GM03348 (cell line): ENCODE results near the gene GALNT1.

Source experiments
- DNase-seq: peaks from one replicate; pipeline ENCODE4 v3.0.0; 2012; ENCODE audit warnings: low spot score

The GALNT1 gene

DNA sequence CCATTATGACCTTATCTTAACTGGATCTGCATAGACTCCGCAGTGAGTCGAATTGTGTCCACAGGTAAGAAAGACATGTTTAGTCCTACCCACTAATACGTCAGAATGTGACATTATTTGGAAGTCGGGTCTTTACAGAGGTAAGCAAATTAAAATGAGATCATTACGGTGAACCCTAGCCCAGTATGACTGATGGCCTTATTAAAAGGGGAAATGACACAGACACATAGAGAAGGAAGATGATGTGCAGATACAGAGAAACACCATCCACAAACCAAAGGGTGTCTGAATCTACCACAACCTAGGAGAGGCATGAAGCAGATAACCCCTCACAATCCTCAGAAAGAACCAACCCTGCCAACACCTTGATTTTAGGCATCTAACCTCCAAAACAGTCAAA is 135.6 kb downstream of the GALNT1 start:
- DNase-seq, result no peak

DNA sequence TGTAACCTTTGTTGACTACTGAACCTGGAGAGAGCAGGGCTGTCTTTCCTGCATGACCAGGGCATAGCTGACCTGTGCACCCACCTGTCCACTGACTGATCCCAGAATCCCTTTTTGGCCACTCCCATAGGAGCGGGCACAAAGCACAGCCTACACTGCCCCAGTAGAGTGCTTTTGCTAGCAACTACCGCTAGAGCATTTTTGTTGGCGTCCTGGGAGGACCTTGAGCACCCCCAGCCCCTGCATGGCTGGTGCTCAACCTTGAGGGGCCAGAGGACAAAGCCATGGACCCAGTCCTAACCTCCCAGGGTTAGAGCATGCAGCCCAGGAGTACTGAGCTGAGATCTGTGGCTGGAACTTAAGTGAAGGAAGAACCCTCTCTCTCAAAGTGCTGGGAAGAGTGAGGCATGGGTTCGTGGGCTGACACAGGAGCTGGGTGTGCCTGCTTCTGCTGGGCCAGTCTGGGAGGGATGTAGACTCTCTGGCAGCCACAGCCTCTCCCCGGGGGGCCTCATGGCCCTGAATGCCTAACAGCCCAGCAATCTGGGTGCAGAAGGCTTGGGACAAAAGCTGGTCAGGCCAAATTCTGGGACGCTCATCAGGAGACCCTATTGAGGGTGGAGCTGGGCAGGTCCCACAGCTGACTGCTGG is 140.0 kb downstream of the GALNT1 start:
- DNase-seq, result no peak

DNA sequence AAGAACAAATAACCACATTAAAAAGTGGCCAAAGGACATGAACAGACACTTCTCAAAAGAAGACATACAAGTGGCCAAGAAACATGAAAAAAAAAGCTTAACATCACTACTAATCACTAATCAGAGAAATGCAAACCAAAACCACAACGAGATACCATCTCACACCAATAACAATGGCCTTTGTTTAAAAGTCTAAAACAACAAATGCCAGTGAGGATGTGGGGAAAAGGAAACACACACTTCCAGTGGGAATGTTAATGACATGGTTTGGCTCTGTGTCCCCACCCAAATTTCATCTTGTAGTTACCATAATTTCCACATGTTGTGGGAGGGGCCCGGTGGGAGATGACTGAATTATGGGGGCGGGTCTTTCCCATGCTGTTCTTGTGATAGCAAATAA is 147.1 kb downstream of the GALNT1 start:
- no peak for DNase-seq

DNA sequence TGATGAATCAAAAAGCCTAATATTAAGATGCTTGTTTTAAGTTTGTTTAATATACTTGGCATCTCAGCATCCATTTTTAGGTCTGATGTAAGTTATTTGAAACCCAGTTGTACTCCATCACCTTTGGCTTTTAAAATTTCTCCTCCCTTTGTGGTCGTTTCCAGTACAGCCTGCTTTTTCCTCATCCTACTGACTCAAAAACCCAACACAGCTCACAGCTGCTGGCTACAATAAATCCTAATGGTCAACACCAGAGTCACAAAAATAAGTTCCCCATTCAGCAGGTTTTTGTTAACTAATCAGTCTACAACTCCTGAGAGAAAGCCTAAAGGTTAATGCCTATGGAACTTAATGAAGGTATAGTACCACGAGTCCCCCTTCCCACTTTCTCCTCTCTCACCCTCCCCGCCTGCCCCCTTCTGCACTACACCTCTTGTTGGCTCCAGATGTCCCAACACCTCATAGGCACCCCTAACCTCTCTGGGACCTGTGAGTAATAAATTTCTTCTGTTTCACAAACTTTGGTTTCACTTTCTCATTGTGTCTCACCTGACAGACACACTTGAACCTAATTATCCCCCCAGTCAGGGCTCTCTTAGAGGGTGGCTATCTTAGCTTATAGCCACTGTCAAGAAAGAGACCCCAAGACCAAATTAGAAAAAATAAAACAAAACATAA is 148.6 kb downstream of the GALNT1 start:
- no peak for DNase-seq

DNA sequence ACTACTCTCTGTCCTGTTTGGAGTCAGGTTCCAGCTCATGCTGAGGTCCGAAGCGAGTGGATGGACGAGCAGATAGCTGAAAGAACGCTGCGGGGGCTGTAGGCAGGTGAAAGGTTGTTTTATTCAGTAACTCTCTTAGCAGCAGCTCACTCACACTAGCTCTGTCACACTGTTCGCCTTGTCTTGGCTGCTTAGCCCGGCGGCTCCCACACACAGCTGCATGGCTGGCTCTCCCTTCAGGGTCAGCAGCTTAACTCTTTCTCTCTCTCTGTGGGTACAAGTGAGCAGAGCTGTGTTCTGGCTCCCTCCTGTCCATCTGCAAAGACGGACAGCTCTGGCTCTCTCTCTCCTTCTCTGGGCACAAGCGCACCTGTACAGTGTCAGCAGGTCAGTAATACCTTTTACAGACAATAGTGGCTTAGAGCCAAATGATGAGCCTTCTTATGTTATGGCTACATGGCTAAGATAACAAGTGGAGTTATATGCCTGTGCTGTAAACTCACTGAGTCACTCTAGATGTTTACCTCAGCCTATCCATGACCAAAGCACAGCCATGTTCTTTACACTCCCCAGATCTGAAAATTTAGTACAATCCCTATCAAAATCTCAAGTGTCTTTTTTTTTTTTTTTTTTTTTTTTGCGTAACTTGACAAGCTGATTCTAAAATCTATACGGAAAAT is 149.3 kb downstream of the GALNT1 start:
- no peak for DNase-seq

DNA sequence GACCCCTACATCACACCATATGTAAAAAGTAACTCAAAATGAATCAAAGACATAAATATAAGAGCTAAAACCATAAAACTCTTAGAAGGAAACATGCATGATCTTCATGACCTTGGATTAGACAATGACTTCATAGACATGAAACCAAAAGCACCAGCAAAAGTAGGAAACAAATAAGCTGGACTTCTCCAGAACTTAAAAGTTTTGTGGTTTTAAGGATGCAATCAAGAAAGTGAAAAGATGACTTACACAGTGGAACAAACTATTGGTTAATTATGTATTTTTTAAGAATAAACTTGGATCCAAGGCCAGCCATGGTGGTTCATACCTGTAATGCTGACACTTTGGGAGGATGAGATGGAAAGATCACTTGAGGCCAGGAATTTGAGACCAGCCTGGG is 150.2 kb downstream of the GALNT1 start:
- no peak for DNase-seq

DNA sequence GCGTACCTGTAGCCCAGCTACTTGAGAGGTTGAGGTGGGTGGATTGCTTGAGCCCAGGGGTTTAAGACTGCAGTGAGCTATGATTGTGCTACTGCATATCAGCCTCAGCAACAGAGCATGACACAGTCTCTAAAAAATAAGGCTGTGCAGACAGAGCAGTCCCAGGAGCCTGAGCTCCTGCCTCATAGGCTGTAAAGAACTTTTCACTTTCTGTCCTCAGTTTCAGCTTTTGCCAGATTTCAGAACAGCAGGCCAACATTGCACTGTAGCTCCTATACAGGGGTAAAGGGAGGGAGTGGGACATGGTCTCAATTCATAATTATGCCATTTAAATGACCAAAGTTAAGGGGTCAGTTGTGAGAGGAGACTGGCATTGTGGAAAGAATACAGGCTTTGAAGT is 150.6 kb downstream of the GALNT1 start:
- no peak for DNase-seq

DNA sequence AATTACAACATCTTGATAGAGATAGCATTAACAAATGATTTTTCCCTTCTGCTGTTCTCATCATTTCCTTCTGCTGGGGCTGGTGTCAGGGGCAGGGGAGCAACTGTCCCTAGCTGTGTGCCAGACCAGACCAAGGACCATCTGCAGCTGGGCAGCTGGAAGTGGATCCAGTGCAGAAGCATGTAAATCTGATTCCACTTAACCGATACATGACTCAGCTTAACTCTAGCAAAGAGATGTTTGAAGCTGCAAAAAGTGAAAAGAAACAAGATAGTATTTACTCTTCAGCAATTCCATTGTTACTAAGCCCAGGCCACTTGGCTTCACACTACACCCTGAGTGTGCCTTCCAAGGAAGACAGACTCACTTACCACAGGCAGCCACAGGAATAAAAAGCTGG is 151.1 kb downstream of the GALNT1 start:
- peak; percentile 72 for DNase-seq

DNA sequence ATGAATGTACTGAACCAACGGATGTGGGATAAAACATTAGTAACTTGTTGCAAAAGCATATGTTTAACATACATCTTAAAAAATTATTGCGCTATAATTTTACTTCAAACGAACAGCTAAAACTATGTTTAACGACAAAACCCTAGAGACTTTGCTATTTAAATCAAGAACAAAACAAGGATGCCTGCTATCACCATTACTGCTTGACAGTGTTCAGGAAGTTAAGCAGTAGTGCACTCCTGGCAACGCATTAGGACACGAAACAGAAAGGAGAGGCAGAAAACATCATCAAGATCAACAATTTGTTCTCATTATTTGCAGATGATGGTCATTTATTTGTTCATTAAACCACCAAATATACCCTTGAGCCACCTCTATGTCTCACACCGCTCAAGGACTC is 151.9 kb downstream of the GALNT1 start:
- DNase-seq, result no peak

DNA sequence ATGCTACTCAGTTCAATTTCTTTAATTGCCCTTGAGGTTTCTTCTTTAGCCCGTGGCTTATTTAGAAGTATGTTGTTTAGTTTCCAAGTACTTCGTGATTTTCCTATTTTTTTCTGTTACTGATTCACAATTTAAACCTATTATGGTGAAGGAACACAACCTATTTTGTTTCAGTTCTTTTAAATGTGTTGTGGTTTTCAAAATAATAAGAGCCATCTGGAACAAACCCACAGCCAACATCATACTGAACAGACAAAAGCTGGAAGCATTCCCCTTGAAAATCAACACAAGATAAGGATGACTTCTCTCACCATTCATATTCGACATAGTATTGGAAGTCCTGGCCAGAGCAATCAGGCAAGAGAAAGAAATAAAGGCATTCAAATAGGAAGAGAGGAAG is 155.2 kb downstream of the GALNT1 start:
- DNase-seq, result no peak

DNA sequence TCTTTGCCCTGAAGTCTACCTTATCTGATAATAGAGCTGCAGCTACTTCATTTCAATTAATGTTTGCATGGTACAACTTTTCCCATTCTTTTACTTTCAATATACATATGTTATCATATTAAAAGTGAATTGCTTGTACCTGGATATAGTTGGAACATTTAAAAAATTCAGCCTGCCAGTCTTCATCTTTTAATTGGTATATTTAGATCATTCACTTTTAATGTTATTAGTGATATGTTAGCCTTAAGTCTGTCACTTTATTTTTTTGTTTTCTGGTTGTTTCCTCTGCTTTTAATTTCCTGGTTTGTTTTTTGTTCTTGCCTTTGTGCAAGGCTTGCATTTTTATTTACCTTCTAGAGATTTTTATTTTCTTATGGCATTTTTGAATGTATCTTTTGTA is 158.2 kb downstream of the GALNT1 start:
- no peak for DNase-seq

DNA sequence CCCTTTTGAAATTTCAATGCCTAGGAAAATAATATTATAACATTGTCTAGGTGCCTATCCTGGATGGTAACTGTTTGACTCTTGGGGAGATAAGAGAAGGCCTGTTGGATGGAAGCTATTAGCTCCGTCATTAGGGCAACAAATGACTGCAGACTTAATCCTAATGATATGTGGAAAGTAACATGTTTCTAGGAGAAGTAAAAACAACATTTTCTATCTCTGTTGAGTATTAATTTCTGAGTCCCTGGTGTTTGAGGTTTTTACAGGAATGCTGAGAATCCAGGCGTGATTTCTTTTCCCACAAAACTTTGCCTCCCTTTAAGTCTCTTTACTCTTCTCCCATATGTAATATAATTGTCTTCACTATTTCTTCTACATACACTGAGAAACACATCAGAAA is 159.1 kb downstream of the GALNT1 start:
- no peak for DNase-seq

DNA sequence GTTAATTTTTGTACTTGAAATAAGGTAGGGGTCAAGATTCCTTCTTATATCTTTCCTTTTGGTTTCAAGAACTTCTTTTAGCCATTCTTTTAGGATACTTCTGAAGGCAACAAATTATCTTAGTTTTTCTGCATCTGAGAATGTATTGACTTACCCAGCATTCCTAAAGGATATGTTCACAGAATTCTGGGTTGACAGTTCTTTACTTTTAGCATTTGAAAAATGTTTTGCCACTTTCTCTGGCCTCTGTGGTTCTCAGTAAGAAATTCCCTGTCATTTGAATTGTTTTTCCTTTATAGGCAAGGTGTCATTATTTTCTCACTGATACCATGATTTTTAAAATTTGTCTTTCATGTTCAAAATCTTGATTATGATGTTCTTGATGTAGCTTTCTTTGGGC is 162.4 kb downstream of the GALNT1 start:
- no peak for DNase-seq

DNA sequence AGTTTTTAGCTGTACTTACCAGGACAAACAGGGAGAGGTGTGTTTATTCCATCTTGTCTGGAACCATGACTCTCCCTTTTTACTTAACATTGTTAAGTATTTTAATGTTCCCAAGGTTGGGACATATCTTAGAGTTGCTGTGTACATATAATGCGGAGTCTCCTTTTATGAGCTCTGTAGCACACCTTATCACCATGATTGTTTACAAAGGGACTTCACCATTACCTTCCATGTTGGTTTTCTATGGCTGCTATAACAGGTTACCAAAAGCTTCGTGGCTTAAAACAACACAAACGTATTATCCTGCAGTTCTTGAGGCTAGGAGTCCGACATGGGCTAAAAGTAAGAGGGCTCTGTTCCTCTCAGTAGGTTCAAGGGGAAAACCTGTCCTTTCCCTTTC is 164.3 kb downstream of the GALNT1 start:
- no peak for DNase-seq

DNA sequence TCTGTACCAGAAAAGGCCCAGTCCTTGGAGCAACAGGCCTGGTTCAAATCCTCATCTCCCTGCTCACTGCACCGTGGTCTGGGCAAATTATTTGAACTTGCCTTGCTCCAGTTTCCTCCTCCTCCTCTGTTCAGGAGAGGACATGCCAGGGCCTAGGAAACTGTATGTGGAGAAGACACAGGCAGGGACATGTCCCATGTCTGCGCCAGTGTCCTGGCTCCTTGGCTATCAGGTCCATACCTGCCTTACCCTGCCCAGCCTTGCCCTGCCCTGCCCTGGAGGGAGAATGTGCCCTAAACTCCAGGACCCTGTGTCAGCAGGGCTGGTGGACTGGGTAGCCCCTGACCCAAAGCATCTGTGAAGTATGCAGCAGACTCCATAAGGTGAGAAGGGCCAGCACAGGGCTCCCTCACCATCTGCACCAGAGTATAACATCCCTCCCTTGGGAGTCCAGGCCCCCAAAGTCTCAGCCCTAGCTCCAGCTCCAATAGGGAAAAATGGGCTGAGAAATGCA is 165.3 kb downstream of the GALNT1 start:
- no peak for DNase-seq

DNA sequence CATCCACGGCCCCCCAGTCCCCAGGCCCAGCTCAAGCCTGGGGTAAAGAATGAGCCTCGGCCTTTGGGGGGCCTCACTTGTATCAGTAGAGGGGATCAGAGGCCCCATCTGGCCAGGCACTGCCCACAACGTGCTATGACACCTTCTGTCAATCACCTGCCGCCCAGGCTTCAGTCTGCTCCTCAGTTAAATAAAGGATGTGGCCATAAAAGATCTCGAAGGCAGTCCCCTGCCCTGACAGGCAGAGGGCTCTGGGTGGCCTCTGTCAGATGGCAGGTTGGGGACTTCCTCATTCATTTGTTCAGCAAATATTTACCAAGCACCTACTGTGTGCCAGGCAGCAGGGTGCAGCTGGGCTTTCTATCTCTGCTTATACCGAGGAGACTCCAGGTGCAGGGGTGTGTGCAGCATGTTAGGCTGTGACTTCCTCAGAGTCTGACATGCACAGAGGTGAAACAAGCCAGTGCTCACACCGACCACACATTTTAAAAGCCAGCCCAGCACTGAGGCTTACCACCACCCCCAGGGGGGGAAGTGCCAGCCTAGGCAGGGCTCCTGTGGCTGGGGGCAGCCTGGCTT is 166.4 kb downstream of the GALNT1 start:
- DNase-seq, result no peak

DNA sequence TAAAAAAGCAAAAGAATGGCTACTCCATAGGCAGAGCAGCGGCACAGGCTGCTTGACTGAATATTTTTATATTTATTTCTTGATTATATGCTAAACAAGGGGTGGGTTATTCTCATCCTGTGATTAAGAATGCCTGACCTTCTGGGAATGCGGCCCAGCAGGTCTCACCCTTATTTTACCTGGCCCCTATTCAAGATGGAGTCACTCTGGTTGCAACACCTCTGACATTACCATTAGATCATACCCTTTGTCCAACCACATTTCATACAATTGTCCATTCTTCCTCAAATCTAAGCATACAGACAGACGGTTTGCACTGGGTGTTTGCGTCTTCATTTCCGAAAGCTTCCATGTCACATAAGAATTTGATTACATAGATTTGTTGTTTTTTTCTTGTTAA is 168.2 kb downstream of the GALNT1 start:
- no peak for DNase-seq

DNA sequence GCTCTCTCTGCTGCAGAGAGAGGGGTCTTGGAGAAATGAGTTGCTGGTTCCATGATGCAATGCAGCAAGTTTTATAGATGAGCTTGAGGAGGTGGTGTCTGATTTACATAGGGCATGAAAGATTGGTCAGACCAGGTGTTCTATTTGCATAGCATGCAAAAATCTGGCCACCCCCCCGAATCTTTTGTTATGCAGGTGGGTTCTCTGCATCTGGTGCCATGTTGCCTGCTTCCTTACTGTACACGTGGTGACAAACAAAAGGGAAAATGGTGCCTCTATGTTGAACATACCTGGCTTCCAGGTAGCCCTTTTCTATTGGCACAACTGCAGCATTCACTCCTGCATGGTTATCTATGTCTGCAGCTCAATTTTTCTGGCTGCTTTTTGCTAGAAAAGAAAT is 169.4 kb downstream of the GALNT1 start:
- no peak for DNase-seq

DNA sequence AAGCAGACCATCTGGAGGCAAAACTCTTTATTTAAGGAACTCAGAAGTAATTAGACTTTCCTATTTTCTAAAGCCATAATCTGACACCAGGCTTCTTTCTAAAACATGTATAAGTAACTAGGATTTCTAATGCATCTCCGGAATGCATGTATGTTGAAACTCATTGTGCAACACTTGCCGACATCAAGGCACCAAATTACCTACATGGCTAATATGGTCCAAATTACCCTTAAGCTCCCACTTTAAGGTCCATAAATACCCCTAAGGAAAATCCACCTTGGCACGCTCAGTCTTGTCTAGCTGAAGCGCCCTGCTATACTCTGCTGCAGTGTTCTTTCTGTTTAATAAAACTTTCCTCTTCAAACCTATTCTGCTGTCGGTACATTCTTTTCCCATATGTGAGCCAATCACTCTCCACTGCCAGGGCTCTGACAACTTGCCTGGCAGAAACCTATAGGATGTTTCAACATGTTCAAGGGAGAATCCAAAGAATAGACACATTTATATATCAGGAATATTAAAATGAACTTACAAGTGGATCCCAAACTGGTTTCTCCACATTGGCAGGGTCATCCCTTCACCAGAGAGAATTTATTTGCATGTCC is 171.9 kb downstream of the GALNT1 start:
- DNase-seq, result no peak

DNA sequence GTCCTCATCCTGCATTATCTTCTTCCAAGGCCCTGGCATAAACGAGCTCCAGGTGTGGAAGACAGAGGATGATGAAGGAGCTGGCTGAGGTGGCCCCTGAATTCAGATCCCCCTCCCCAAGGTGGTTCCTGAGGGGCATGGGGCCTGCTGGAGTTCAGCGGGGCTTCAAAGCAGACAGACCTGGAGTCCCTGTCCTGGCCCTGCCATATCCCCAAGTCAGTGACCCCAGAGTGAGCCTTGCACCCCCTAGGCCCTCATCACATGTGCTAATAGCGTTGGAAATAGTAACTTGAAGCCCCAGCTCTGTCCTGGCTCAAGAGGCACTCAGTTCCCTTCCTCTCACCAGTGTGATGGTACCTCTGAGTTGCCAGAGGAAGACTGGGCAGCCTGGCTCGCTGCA is 172.9 kb downstream of the GALNT1 start:
- DNase-seq, result no peak

DNA sequence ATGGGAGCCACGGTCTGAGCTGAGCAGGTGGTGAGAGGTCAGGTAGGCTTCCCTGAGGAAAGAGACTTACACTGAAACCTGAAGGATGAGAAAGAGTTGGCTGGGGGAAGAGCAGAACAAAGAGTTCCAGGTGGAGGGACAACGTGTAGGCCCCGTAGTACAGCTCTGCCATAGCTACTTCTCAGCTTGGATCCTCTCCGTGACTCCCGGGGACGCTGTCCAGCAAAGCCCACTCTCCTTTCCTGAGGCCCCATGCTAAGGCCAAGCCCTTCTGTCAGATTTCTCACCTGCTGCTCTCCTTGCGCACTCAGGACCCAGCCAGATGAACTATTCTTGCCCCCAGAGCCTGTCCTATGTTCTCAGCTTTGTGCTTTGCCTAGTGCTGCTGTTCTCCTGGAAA is 173.8 kb downstream of the GALNT1 start:
- no peak for DNase-seq

DNA sequence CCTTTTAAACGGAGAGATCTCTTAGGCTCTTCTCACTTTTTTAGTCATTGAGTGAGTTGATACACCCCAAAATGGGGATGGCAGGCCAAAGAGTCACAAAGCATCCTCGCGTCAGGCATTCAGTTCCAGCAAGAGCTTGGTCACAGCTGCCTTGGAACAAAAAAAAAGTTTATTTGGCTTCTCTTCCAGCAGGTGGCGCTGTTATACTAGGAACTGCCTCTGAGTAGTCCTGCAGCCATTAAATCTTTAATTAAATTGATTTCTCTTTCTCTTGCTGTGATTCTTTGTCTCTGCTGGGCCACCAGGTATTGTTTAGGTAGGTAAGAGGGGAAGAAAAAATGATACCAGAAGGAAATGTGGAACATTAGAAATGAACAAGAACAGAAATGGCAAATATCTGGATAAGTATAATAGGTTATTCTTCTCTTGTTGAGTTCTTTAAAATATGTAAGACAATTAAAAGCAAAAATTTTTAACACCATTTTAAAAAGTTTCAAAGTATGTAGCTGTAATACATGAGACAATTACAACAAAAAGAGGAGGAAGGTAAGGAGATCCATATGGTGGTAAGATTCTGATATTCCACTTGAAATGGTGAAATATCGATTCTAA is 175.1 kb downstream of the GALNT1 start:
- peak; percentile 80 for DNase-seq
